Neural progenitor cell (in vitro differentiated cells): ENCODE results near the gene ADAMTS19. TPM values are rescaled to one million over a fixed set of nuclear protein-coding genes. Genes with fewer than 3 reads are reported as not detected.

Source experiments
- DNase-seq: peaks from one replicate; pipeline ENCODE4 v3.0.0-alpha.2; 2016; ENCODE audit warnings: low spot score
- H2AFZ ChIP-seq: fragments of 200-600 bp; sonication (generic); replicated peaks from 2 replicates; pipeline ENCODE4 v1.6.1; 2016; ENCODE audit warnings: antibody characterized with exemption
- H3F3A ChIP-seq: fragments of 200-600 bp; sonication (generic); 2 replicates; pipeline ENCODE4 v1.6.1; 2016; ENCODE audit warnings: antibody characterized with exemption, low read depth
- H3K27ac ChIP-seq: fragments of 200-600 bp; sonication (generic); 2 replicates; pipeline ENCODE4 v1.5.1; 2016; ENCODE audit warnings: mild to moderate bottlenecking
- H3K27me3 ChIP-seq: fragments of 200-600 bp; sonication (generic); 2 replicates; pipeline ENCODE4 v1.6.1; 2016; ENCODE audit warnings: mild to moderate bottlenecking, moderate library complexity
- H3K36me3 ChIP-seq: fragments of 200-600 bp; sonication (generic); 2 replicates; pipeline ENCODE4 v1.5.1; 2016
- H3K4me1 ChIP-seq: fragments of 200-600 bp; sonication (generic); 2 replicates; pipeline ENCODE4 v1.6.1; 2016; ENCODE audit warnings: mixed run types
- H3K4me2 ChIP-seq: fragments of 200-600 bp; sonication (generic); 2 replicates; pipeline ENCODE4 v1.6.1; 2016
- H3K4me3 ChIP-seq: fragments of 200-600 bp; sonication (generic); 2 replicates; pipeline ENCODE4 v1.5.1; 2016
- H3K79me2 ChIP-seq: fragments of 200-600 bp; sonication (generic); 2 replicates; pipeline ENCODE4 v1.6.1; 2016; ENCODE audit warnings: low read depth
- H3K9ac ChIP-seq: fragments of 200-600 bp; sonication (generic); 2 replicates; pipeline ENCODE4 v1.6.1; 2016
- H3K9me3 ChIP-seq: fragments of 200-600 bp; sonication (generic); 2 replicates; pipeline ENCODE4 v1.5.1; 2016; ENCODE audit warnings: low read depth
- H4K20me1 ChIP-seq: fragments of 200-600 bp; sonication (generic); 2 replicates; pipeline ENCODE4 v1.6.1; 2016; ENCODE audit warnings: low read depth
- H3K27ac Mint-ChIP-seq: 3 replicates; pipeline ENCODE4 v1.8.0; 2021; ENCODE audit warnings: mixed read lengths
- H3K27me3 Mint-ChIP-seq: 2 replicates; pipeline ENCODE4 v1.8.0; 2022; ENCODE audit warnings: low read depth, mild to moderate bottlenecking, inconsistent platforms, moderate library complexity, mixed read lengths; ENCODE audit not compliant: insufficient read depth
- H3K36me3 Mint-ChIP-seq: 3 replicates; pipeline ENCODE4 v1.8.0; 2021; ENCODE audit warnings: mixed read lengths
- H3K4me1 Mint-ChIP-seq: 3 replicates; pipeline ENCODE4 v1.8.0; 2021; ENCODE audit warnings: mixed read lengths
- H3K4me3 Mint-ChIP-seq: 3 replicates; pipeline ENCODE4 v1.8.0; 2021; ENCODE audit warnings: mild to moderate bottlenecking, moderate library complexity, mixed read lengths
- H3K9me3 Mint-ChIP-seq: 3 replicates; pipeline ENCODE4 v1.8.0; 2020; ENCODE audit warnings: mixed read lengths
- EZH2 ChIP-seq: fragments of 200-600 bp; sonication (generic); IDR thresholded peaks from 2 replicates; pipeline ENCODE4 v1.6.1; 2017; ENCODE audit warnings: antibody characterized with exemption, mild to moderate bottlenecking, moderate library complexity
- EZH2phosphoT487 ChIP-seq: fragments of 200-600 bp; sonication (generic); IDR thresholded peaks from 2 replicates; pipeline ENCODE4 v1.6.1; 2017; ENCODE audit warnings: antibody characterized with exemption
- total RNA-seq: library from RNA; depleted of rRNA; stranded (reverse); fragments of >200 nt; gene quantifications from 2 replicates; pipeline ENCODE4 v1.2.3, GENCODE V29; 2015; ENCODE audit warnings: low replicate concordance
- TF ChIP-seq, protein P1 (sequence below): fragments of 200-600 bp; sonication (generic); IDR thresholded peaks from 2 replicates; pipeline ENCODE4 v1.5.1; 2017; ENCODE audit warnings: antibody characterized with exemption, mild to moderate bottlenecking

The ADAMTS19 gene
- total RNA-seq, 1 donor from 2014 or later = 23.3 TPM

DNA sequence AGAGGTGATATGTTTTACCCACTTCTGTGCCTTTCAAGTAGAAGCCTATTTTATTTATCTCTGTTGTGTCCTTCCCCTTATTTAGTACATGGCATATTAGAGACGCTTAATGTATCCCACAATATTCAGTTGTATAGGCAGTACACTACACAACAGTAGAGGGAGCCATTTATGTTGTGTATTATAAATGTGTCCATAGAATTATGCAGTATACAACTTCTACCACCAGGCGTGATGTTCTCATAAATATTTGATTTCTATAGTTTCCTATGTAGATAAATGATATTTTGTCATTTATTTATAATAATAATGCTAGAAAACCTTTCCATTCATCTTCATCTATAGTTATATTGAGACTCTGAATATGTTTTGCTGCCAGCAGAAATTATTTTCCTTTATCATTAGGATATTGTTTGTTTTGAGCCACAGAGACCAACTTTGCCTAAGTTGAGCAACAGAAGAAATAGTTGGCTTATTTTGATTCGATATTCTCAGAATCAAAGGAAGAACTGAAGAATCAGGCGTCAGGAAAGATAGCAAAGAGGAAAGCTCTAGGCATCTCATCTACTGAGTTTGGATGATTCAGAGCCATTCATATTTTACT is 81.7 kb downstream of the ADAMTS19 start:
- H3K4me3 ChIP-seq = no peak overlapping the region
- H3F3A ChIP-seq = no peaks in the 10 kb centered on the region
- no peaks in the 10 kb centered on the region for H3K4me1 ChIP-seq
- Mint-ChIP-seq H3K27ac (no peak overlapping the region), H3K27me3 (peaks cover 2% of the 10 kb centered on the region), H3K4me1 (no peaks in the 10 kb centered on the region), H3K9me3 (peaks cover 13% of the 10 kb centered on the region), H3K36me3 (peaks cover 4% of the 10 kb centered on the region), H3K4me3 (no peak overlapping the region)
- H3K4me2 ChIP-seq = no peak overlapping the region
- TF ChIP-seq EZH2phosphoT487 (no peak), EZH2 (no peak)
- TF ChIP-seq, protein P1, sequence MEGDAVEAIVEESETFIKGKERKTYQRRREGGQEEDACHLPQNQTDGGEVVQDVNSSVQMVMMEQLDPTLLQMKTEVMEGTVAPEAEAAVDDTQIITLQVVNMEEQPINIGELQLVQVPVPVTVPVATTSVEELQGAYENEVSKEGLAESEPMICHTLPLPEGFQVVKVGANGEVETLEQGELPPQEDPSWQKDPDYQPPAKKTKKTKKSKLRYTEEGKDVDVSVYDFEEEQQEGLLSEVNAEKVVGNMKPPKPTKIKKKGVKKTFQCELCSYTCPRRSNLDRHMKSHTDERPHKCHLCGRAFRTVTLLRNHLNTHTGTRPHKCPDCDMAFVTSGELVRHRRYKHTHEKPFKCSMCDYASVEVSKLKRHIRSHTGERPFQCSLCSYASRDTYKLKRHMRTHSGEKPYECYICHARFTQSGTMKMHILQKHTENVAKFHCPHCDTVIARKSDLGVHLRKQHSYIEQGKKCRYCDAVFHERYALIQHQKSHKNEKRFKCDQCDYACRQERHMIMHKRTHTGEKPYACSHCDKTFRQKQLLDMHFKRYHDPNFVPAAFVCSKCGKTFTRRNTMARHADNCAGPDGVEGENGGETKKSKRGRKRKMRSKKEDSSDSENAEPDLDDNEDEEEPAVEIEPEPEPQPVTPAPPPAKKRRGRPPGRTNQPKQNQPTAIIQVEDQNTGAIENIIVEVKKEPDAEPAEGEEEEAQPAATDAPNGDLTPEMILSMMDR = peak; percentile 42
- no peaks in the 10 kb centered on the region for H3K9me3 ChIP-seq
- H4K20me1 ChIP-seq = no peaks in the 10 kb centered on the region
- H3K79me2 ChIP-seq = no peaks in the 10 kb centered on the region
- no peak overlapping the region for H3K27ac ChIP-seq
- H3K36me3 ChIP-seq = no peaks in the 10 kb centered on the region
- no peak for DNase-seq
- no peak overlapping the region for H3K9ac ChIP-seq
- no peaks in the 10 kb centered on the region for H3K27me3 ChIP-seq
- no peak overlapping the region for H2AFZ ChIP-seq

- TF ChIP-seq, protein P1 = no peak
- TF ChIP-seq EZH2 (no peak), EZH2phosphoT487 (no peak)
- Histone ChIP-seq H3K4me3 (no peak overlapping the region), H3K9ac (no peak overlapping the region), H3K4me2 (no peak overlapping the region), H3K9me3 (no peaks in the 10 kb centered on the region), H3K79me2 (no peaks in the 10 kb centered on the region), H4K20me1 (no peaks in the 10 kb centered on the region), H3K4me1 (no peaks in the 10 kb centered on the region), H3K27me3 (no peaks in the 10 kb centered on the region), H3K36me3 (peaks cover 2% of the 10 kb centered on the region), H3K27ac (no peak overlapping the region), H3F3A (no peaks in the 10 kb centered on the region), H2AFZ (no peak overlapping the region)
- Mint-ChIP-seq H3K27ac (no peak overlapping the region), H3K4me1 (no peaks in the 10 kb centered on the region), H3K36me3 (peaks cover 4% of the 10 kb centered on the region), H3K27me3 (no peaks in the 10 kb centered on the region), H3K4me3 (no peak overlapping the region), H3K9me3 (peaks cover 20% of the 10 kb centered on the region)
- DNase-seq = no peak
Measured at GRCh38 chr5:129547137-129547536, 87.0 kb downstream of the ADAMTS19 start.

GRCh38 chr5:129554134-129554904 is 94.2 kb downstream of the ADAMTS19 start:
- Histone ChIP-seq H3K9ac (no peak overlapping the region), H3K4me1 (no peaks in the 10 kb centered on the region), H3K27me3 (no peaks in the 10 kb centered on the region), H2AFZ (no peak overlapping the region), H3K4me3 (no peak overlapping the region), H3K4me2 (no peak overlapping the region), H3K27ac (no peak overlapping the region), H3F3A (no peaks in the 10 kb centered on the region), H4K20me1 (no peaks in the 10 kb centered on the region), H3K9me3 (no peaks in the 10 kb centered on the region), H3K79me2 (no peaks in the 10 kb centered on the region), H3K36me3 (peaks cover 2% of the 10 kb centered on the region)
- no peak overlapping the region for H3K27ac Mint-ChIP-seq
- no peak for TF ChIP-seq EZH2phosphoT487
- TF ChIP-seq EZH2 = no peak
- TF ChIP-seq, protein P1 = no peak
- H3K9me3 Mint-ChIP-seq = no peaks in the 10 kb centered on the region
- no peak for DNase-seq
- H3K4me1 Mint-ChIP-seq = peaks cover 4% of the 10 kb centered on the region
- H3K4me3 Mint-ChIP-seq = no peak overlapping the region
- H3K27me3 Mint-ChIP-seq = no peaks in the 10 kb centered on the region
- no peaks in the 10 kb centered on the region for H3K36me3 Mint-ChIP-seq
